Left cardiac atrium (tissue), 4 donors: ENCODE results near the gene ZNF425. TPM values are rescaled to one million over a fixed set of nuclear protein-coding genes. Genes with fewer than 3 reads are reported as not detected.
"Not testable (repeated sequence)": the region's sequence is repeated elsewhere in the genome, so short reads cannot be mapped to it uniquely, and the experiment has no call there.

ENCODE experiments used
- ATAC-seq, 2 donors: fragments of 200-7000 bp; cut with Tn5 transposase; one replicate each; pipeline ENCODE4 v1.9.1; 2020; ENCODE audit warnings: mild to moderate bottlenecking in 2 of 2, moderate library complexity in 2 of 2
- DNase-seq: peaks from one replicate; pipeline ENCODE4 v3.0.0-alpha.2; 2020
- intact Hi-C, 2 donors: fragments of 100-400 bp; cut with DNase I; formaldehyde crosslinking; loops; one replicate each; pipeline versions ENCODE4 v1.14.1 to v1.15.1; 2022 to 2023
- total RNA-seq, 2 donors: library from RNA; stranded (reverse); fragmentation: NEBNext Ultra II Directional; extraction: Animal tissue kit (Norgen Biotek cat#: 25700); gene quantifications; one replicate each; pipeline ENCODE4 v1.2.1, GENCODE V29; 2021
- donor health status: DM: no; HTN: yes; CAD: no.
- donor health status: DM: no; HTN: yes; CAD: no; lungs with severe emphysema.
- donor health status: DM: yes; HTN: yes; CAD: no.
- donor health status: Dilated cardiomyopathy.

ZNF425 gene
- total RNA-seq, 2 donors from 2014 or later: 0.79 to 1.0 TPM

GRCh38 chr7:149140831-149141230 is 14.7 kb upstream of the ZNF425 start:
- intact Hi-C loops: no loop called here

GRCh38 chr7:149136118-149136517 is 10.0 kb upstream of the ZNF425 start:
- DNase-seq (no peak), ATAC-seq (no peak)
- intact Hi-C loops: no loop called here

More at GRCh38 chr7:149140831-149141230, 14.7 kb upstream of the ZNF425 start:
- ATAC-seq: no peak
- DNase-seq: no peak

GRCh38 chr7:149133028-149133710 is 7.0 kb upstream of the ZNF425 start:
- no peak for ATAC-seq
- intact Hi-C loops: no loop called here
- no peak for DNase-seq

- intact Hi-C loops: no loop called here
- no peak for DNase-seq
- ATAC-seq: no peak
Measured at GRCh38 chr7:149130572-149131198, 4.6 kb upstream of the ZNF425 start.

- intact Hi-C loops: loop anchor here in 1 of 2 donors (1.0 to 2.0 kb wide), 2 partner anchors 20 to 35 kb away; partner anchors contain the start of gene ZNF398
- peak; percentile 60 to 75 for ATAC-seq
- DNase-seq: peak; percentile 70
Measured at GRCh38 chr7:149126662-149127266, 640 bp upstream of the ZNF425 start.

GRCh38 chr7:149125189-149125862 is 798 bp downstream of the ZNF425 start:
- DNase-seq: no peak
- intact Hi-C loops: no loop called here
- no peak for ATAC-seq

- intact Hi-C loops: no loop called here
- DNase-seq (no peak), ATAC-seq (no peak)
Measured at GRCh38 chr7:149109969-149110368, 16.2 kb downstream of the ZNF425 start.

- ATAC-seq: no peak
- no peak for DNase-seq
- intact Hi-C loops: no loop called here
Measured at GRCh38 chr7:149104749-149105148, 21.4 kb downstream of the ZNF425 start.

GRCh38 chr7:149104214-149104613 is 21.9 kb downstream of the ZNF425 start:
- ATAC-seq: no peak
- intact Hi-C loops: no loop called here
- no peak for DNase-seq

- intact Hi-C loops: no loop called here
- DNase-seq (no peak), ATAC-seq (no peak)
Measured at GRCh38 chr7:149103424-149103823, 22.7 kb downstream of the ZNF425 start.

GRCh38 chr7:149102666-149103065 is 23.5 kb downstream of the ZNF425 start:
- DNase-seq: no peak
- no peak for ATAC-seq
- intact Hi-C loops: no loop called here

GRCh38 chr7:149100821-149101220 is 25.3 kb downstream of the ZNF425 start:
- ATAC-seq (no peak), DNase-seq (no peak)
- intact Hi-C loops: no loop called here

- intact Hi-C loops: no loop called here
- no peak for ATAC-seq
- no peak for DNase-seq
Measured at GRCh38 chr7:149099058-149099457, 27.1 kb downstream of the ZNF425 start.

GRCh38 chr7:149097088-149097487 is 29.0 kb downstream of the ZNF425 start:
- no peak for DNase-seq
- intact Hi-C loops: no loop called here
- peak in 1 of 2 donors; percentile 52 for ATAC-seq

- ATAC-seq: no peak
- no peak for DNase-seq
- intact Hi-C loops: no loop called here
Measured at GRCh38 chr7:149093228-149093627, 32.9 kb downstream of the ZNF425 start.

- ATAC-seq, DNase-seq, intact Hi-C loops: not testable (repeated sequence)
Measured at GRCh38 chr7:149092244-149092643, 33.9 kb downstream of the ZNF425 start.

- DNase-seq (peak; percentile 92), ATAC-seq (peak; percentile 97)
- intact Hi-C loops: loop anchor here in 1 of 2 donors (1.0 kb wide), 2 partner anchors 36 to 85 kb away; partner anchors contain the start of gene ZNF425
Measured at GRCh38 chr7:149090397-149091195, 35.5 kb downstream of the ZNF425 start, which contains the start of gene ZNF786. Gene ZNF786 (minus strand): TSS chr7:149090718. CDS start chr7:149090640, 78 bp downstream.

GRCh38 chr7:149087376-149087775 is 38.7 kb downstream of the ZNF425 start:
- ATAC-seq (no peak), DNase-seq (no peak)
- intact Hi-C loops: no loop called here

- intact Hi-C loops: no loop called here
- ATAC-seq (no peak), DNase-seq (no peak)
Measured at GRCh38 chr7:149085866-149086265, 40.3 kb downstream of the ZNF425 start.
